ENCODE data around the gene PLA2G12B. TPM values are rescaled to one million over a fixed set of nuclear protein-coding genes. Genes with fewer than 3 reads are reported as not detected.

PLA2G12B gene
- total and polyA plus RNA-seq, 2 experiments from 2014 or later = not detected

- Mint-ChIP-seq H3K27ac (no peak overlapping the region), H3K4me3 (no peak overlapping the region), H3K27me3 (ENCODE audit: insufficient read depth, low read depth, poor library complexity) (peaks cover 1% of the 10 kb centered on the region), H3K4me1 (no peaks in the 10 kb centered on the region), H3K36me3 (ENCODE audit: low read depth) (peaks cover 13% of the 10 kb centered on the region), H3K9me3 (peaks cover 37% of the 10 kb centered on the region)
- peaks cover 2% of the 10 kb centered on the region; the same call in 1 of the 2 replicates for H3K36me3 ChIP-seq (ENCODE audit: insufficient read depth)
- H3K9me2 ChIP-seq (ENCODE audit: insufficient read depth) = no peaks in the 10 kb centered on the region
- no peak for TF ChIP-seq EZH2phosphoT487 (IDR thresholded peaks at IDR 0.05; ENCODE audit: unreplicated experiment)
- TF ChIP-seq CTCF (conservative IDR thresholded peaks at IDR 0.05; ENCODE audit: low read depth in 2 of 2) = no peak
- no peak for TF ChIP-seq ZNF331 (CRISPR knock-in tag; IDR thresholded peaks at IDR 0.05; ENCODE audit: low read depth)
- no peak for TF ChIP-seq POLR2AphosphoS5 (IDR thresholded peaks at IDR 0.05; ENCODE audit: low read depth)
- no peak for TF ChIP-seq REST (IDR thresholded peaks at IDR 0.05; ENCODE audit: unreplicated experiment)
- TF ChIP-seq CREB1 (CRISPR knock-in tag; IDR thresholded peaks at IDR 0.05; ENCODE audit: low read depth) = no peak
- no peak for TF ChIP-seq JUNB (IDR thresholded peaks at IDR 0.05; ENCODE audit: unreplicated experiment)
- no peak for TF ChIP-seq NANOG (IDR thresholded peaks at IDR 0.05; ENCODE audit: borderline replicate concordance)
- TF ChIP-seq STAT1 (IDR thresholded peaks at IDR 0.05; ENCODE audit: unreplicated experiment) = no peak
- TF ChIP-seq EZH2 (IDR thresholded peaks at IDR 0.05; ENCODE audit: low read depth, unreplicated experiment) = no peak
- TF ChIP-seq ETS1 (IDR thresholded peaks at IDR 0.05) = no peak
- TF ChIP-seq ZNF114 (CRISPR knock-in tag; IDR thresholded peaks at IDR 0.05) = no peak
- no peak for TF ChIP-seq ZNF462 (CRISPR knock-in tag; IDR thresholded peaks at IDR 0.05)
- H2AFZ ChIP-seq = no peak overlapping the region
- H3K27me3 ChIP-seq (ENCODE audit: insufficient read depth) = no peaks in the 10 kb centered on the region
- H3K4me2 ChIP-seq = no peak overlapping the region
- ATAC-seq (peak; percentile 62; the same call in 2 of the 3 replicates), DNase-seq (ENCODE audit: low spot score) (no peak)
- no peak overlapping the region for H3K4me3 ChIP-seq
- H3K27ac ChIP-seq (ENCODE audit: low read depth) = no peak overlapping the region
- H3K79me2 ChIP-seq (replicated peaks; ENCODE audit: insufficient read depth) = no peaks in the 10 kb centered on the region
- H3F3A ChIP-seq (replicated peaks; ENCODE audit: low read depth) = no peaks in the 10 kb centered on the region
- H3K4me1 ChIP-seq (ENCODE audit: insufficient read depth) = no peaks in the 10 kb centered on the region
- H4K20me1 ChIP-seq (replicated peaks; ENCODE audit: insufficient read depth) = no peaks in the 10 kb centered on the region
These were observed 26.6 kb upstream of the PLA2G12B start for GRCh38 chr10:72981028-72981881.
